MM.1S (cell line): Measurements from ENCODE around the gene LPCAT2.

ENCODE experiments used
- DNase-seq: peaks from one replicate; pipeline ENCODE4 v3.0.0-alpha.2; 2015
- H2AFZ ChIP-seq: fragments of 300-600 bp; sonication (generic); 2 replicates; pipeline ENCODE4 v1.6.0; 2016; ENCODE audit warnings: antibody characterized with exemption, low read length
- H3F3A ChIP-seq: fragments of 300-600 bp; sonication (generic); 2 replicates; pipeline ENCODE4 v1.6.1; 2016; ENCODE audit warnings: mild to moderate bottlenecking, antibody characterized with exemption, low read length, moderate library complexity, mixed read lengths; ENCODE audit not compliant: insufficient read depth
- H3K27ac ChIP-seq: fragments of 300-600 bp; sonication (generic); 2 replicates; pipeline ENCODE4 v1.5.1; 2016; ENCODE audit warnings: mild to moderate bottlenecking, low read length
- H3K27me3 ChIP-seq: fragments of 300-600 bp; sonication (generic); replicated peaks from 2 replicates; pipeline ENCODE4 v1.6.0; 2016; ENCODE audit warnings: low read length; ENCODE audit not compliant: insufficient read depth
- H3K36me3 ChIP-seq: fragments of 300-600 bp; sonication (generic); replicated peaks from 2 replicates; pipeline ENCODE4 v1.6.1; 2016; ENCODE audit warnings: mild to moderate bottlenecking, low read length, mixed read lengths; ENCODE audit not compliant: insufficient read depth
- H3K4me1 ChIP-seq: fragments of 300-600 bp; sonication (generic); 2 replicates; pipeline ENCODE4 v1.6.1; 2016; ENCODE audit warnings: low read length, mixed read lengths
- H3K4me2 ChIP-seq: fragments of 300-600 bp; sonication (generic); 2 replicates; pipeline ENCODE4 v1.6.0; 2016; ENCODE audit warnings: low read depth, low read length
- H3K4me3 ChIP-seq: fragments of 300-600 bp; sonication (generic); 2 replicates; pipeline ENCODE4 v1.5.1; 2016; ENCODE audit warnings: low read length, mixed read lengths
- H3K79me2 ChIP-seq: fragments of 300-600 bp; sonication (generic); 2 replicates; pipeline ENCODE4 v1.6.1; 2016; ENCODE audit warnings: mixed run types, low read length, mixed read lengths
- H3K9ac ChIP-seq: fragments of 300-600 bp; sonication (generic); 2 replicates; pipeline ENCODE4 v1.6.1; 2016; ENCODE audit warnings: low read length, mixed read lengths
- H3K9me2 ChIP-seq: fragments of 300-600 bp; sonication (generic); replicated peaks from 2 replicates; pipeline ENCODE4 v1.6.1; 2016; ENCODE audit warnings: mild to moderate bottlenecking, low read length, mixed read lengths; ENCODE audit not compliant: insufficient read depth
- H3K9me3 ChIP-seq: fragments of 300-600 bp; sonication (generic); replicated peaks from 2 replicates; pipeline ENCODE4 v1.6.1; 2016; ENCODE audit warnings: mild to moderate bottlenecking, low read length, mixed read lengths; ENCODE audit not compliant: insufficient read depth
- H4K20me1 ChIP-seq: fragments of 300-600 bp; sonication (generic); 2 replicates; pipeline ENCODE4 v1.6.1; 2016; ENCODE audit warnings: mild to moderate bottlenecking, low read length, moderate library complexity, mixed read lengths; ENCODE audit not compliant: insufficient read depth
- CTCF ChIP-seq: fragments of 300-600 bp; sonication (generic); IDR thresholded peaks from 2 replicates; pipeline ENCODE4 v1.5.1; 2016; ENCODE audit warnings: antibody characterized with exemption, low read length, mixed read lengths
- EZH2 ChIP-seq: fragments of 300-600 bp; sonication (generic); optimal IDR thresholded peaks from 2 replicates; pipeline ENCODE3; 2017; ENCODE audit warnings: low read depth, mild to moderate bottlenecking, antibody characterized with exemption, low read length, mixed read lengths
- EZH2phosphoT487 ChIP-seq: fragments of 300-600 bp; sonication (generic); IDR thresholded peaks from 2 replicates; pipeline ENCODE4 v1.6.1; 2018; ENCODE audit warnings: antibody characterized with exemption, low read length

LPCAT2 gene

GRCh38 chr16:55502801-55503366, 6.0 kb upstream of the LPCAT2 start:
- H3K9me2 ChIP-seq = no peaks in the 10 kb centered on the region
- H4K20me1 ChIP-seq = no peaks in the 10 kb centered on the region
- H3K27me3 ChIP-seq = no peaks in the 10 kb centered on the region
- TF ChIP-seq CTCF = no peak
- no peak for TF ChIP-seq EZH2phosphoT487
- TF ChIP-seq EZH2 = no peak
- H3F3A ChIP-seq = no peaks in the 10 kb centered on the region
- no peak overlapping the region for H3K27ac ChIP-seq
- DNase-seq = no peak
- H3K4me3 ChIP-seq = no peak overlapping the region
- no peaks in the 10 kb centered on the region for H3K36me3 ChIP-seq
- H3K9me3 ChIP-seq = no peaks in the 10 kb centered on the region
- no peak overlapping the region for H3K4me2 ChIP-seq
- H2AFZ ChIP-seq = no peak overlapping the region
- no peak overlapping the region for H3K9ac ChIP-seq
- no peaks in the 10 kb centered on the region for H3K4me1 ChIP-seq
- no peaks in the 10 kb centered on the region for H3K79me2 ChIP-seq

GRCh38 chr16:55503726-55504550, 4.9 kb upstream of the LPCAT2 start:
- H3K27ac ChIP-seq = no peak overlapping the region

GRCh38 chr16:55505333-55506015, 3.4 kb upstream of the LPCAT2 start:
- H3K27me3 ChIP-seq = no peaks in the 10 kb centered on the region
- H3K9me3 ChIP-seq = no peaks in the 10 kb centered on the region
- H3K79me2 ChIP-seq = no peaks in the 10 kb centered on the region
- no peaks in the 10 kb centered on the region for H3K4me1 ChIP-seq
- no peak overlapping the region for H3K4me3 ChIP-seq
- no peaks in the 10 kb centered on the region for H3K36me3 ChIP-seq
- H3K9me2 ChIP-seq = no peaks in the 10 kb centered on the region
- H3K4me2 ChIP-seq = no peak overlapping the region
- TF ChIP-seq CTCF (no peak), EZH2phosphoT487 (no peak), EZH2 (no peak)
- H2AFZ ChIP-seq = no peak overlapping the region
- no peak for DNase-seq
- no peak overlapping the region for H3K27ac ChIP-seq
- no peaks in the 10 kb centered on the region for H4K20me1 ChIP-seq
- H3K9ac ChIP-seq = no peak overlapping the region
- H3F3A ChIP-seq = no peaks in the 10 kb centered on the region

More at GRCh38 chr16:55503726-55504550, 4.9 kb upstream of the LPCAT2 start:
- Histone ChIP-seq H3K9ac (no peak overlapping the region), H3F3A (no peaks in the 10 kb centered on the region), H3K27me3 (no peaks in the 10 kb centered on the region), H3K4me2 (no peak overlapping the region), H3K4me3 (no peak overlapping the region), H3K79me2 (no peaks in the 10 kb centered on the region), H3K9me2 (no peaks in the 10 kb centered on the region), H2AFZ (no peak overlapping the region), H4K20me1 (no peaks in the 10 kb centered on the region), H3K4me1 (no peaks in the 10 kb centered on the region), H3K9me3 (no peaks in the 10 kb centered on the region), H3K36me3 (no peaks in the 10 kb centered on the region)
- TF ChIP-seq CTCF = no peak
- no peak for TF ChIP-seq EZH2
- TF ChIP-seq EZH2phosphoT487 = no peak
- DNase-seq = no peak
